NB4 (cell line): ENCODE results near the gene TAF10.

Source experiments
- CTCF ChIP-seq: IDR thresholded peaks from one replicate; pipeline ENCODE4 v1.5.1; 2012; ENCODE audit warnings: low read depth, low read length
- MAX ChIP-seq: IDR thresholded peaks from 2 replicates; pipeline ENCODE4 v1.6.1; 2011; ENCODE audit warnings: low read depth, low read length
- POLR2A ChIP-seq: IDR thresholded peaks from 2 replicates; pipeline ENCODE4 v1.6.1; 2011; ENCODE audit warnings: mild to moderate bottlenecking; ENCODE audit not compliant: insufficient read length; ENCODE audit errors: extremely low read depth

DNA sequence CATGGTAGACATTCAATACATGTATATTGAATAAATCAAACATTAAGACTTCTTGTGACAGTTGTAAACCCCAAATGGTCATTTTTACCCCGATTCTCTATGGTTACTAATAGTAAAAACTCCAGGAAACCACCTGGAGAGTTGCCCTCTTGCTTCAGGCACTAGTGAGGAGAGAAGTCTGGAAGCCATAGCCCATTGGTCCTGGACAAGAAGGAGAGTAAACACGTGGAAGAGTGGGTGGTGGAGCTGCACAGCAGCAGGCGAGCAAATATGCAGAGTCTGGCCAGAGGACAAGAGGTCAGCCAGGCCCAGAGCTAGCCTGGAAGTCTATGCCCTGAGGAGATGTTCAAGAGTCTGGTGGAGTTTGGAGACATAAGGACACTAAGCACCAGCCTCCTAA is 25.9 kb upstream of the TAF10 start:
- TF ChIP-seq CTCF (no peak), POLR2A (no peak), MAX (no peak)
